H1 (cell line): Measurements from ENCODE around the gene SMIM13. TPM values are rescaled to one million over a fixed set of nuclear protein-coding genes. Genes with fewer than 3 reads are reported as not detected.

ENCODE experiments used
- CTCF ChIA-PET: fragments of 300-600 bp; sonication (Branson Sonifier 250); formaldehyde crosslinking; loops from one replicate; lab custom pipeline; 2021; ENCODE audit not compliant: partially characterized antibody; lab: Charles Lee
- POLR2A ChIA-PET: fragments of 300-600 bp; sonication (Branson Sonifier 250); formaldehyde crosslinking; loops from one replicate; lab custom pipeline; 2021; ENCODE audit warnings: inconsistent platforms; ENCODE audit not compliant: partially characterized antibody; lab: Charles Lee
- DNase-seq, 2 experiments: peaks; one replicate each; pipeline versions ENCODE4 v3.0.0 to v3.0.0-alpha.2; 2010 to 2022; ENCODE audit warnings: low spot score in 2 of 2, low read depth in 1 of 2, mixed read lengths in 1 of 2
- FAIRE-seq: peaks from 2 replicates; lab custom pipeline; 2011; peaks lifted over from hg19 to GRCh38; lab: Jason Lieb, UNC
- H2AFZ ChIP-seq: 2 replicates; pipeline ENCODE4 v1.8.1; 2012; ENCODE audit warnings: low read length, inconsistent platforms
- H2AK5ac ChIP-seq: 2 replicates; pipeline ENCODE4 v1.6.1; 2013; ENCODE audit warnings: low read depth, low read length
- H2BK120ac ChIP-seq: replicated peaks from 2 replicates; pipeline ENCODE3; 2013; ENCODE audit warnings: low read depth, low read length, inconsistent platforms
- H2BK12ac ChIP-seq: 2 replicates; pipeline ENCODE4 v1.6.1; 2013; ENCODE audit warnings: low read depth, low read length
- H2BK15ac ChIP-seq: 2 replicates; pipeline ENCODE4 v1.6.1; 2013; ENCODE audit warnings: low read length
- H2BK20ac ChIP-seq: 2 replicates; pipeline ENCODE4 v1.6.1; 2013; ENCODE audit warnings: low read length
- H2BK5ac ChIP-seq: 2 replicates; pipeline ENCODE4 v1.6.1; 2013; ENCODE audit warnings: low read depth, low read length
- H3K14ac ChIP-seq: 2 replicates; pipeline ENCODE4 v1.6.1; 2013; ENCODE audit warnings: inconsistent platforms; ENCODE audit not compliant: insufficient read length
- H3K18ac ChIP-seq: 2 replicates; pipeline ENCODE4 v1.6.1; 2013; ENCODE audit warnings: low read length; ENCODE audit errors: extremely low read depth
- H3K23ac ChIP-seq: 2 replicates; pipeline ENCODE4 v1.6.1; 2013; ENCODE audit warnings: inconsistent platforms; ENCODE audit not compliant: insufficient read length
- H3K23me2 ChIP-seq: 2 replicates; pipeline ENCODE4 v1.6.1; 2013; ENCODE audit warnings: low read depth, low read length
- H3K27ac ChIP-seq: 2 replicates; pipeline ENCODE4 v1.6.1; 2011; ENCODE audit warnings: low read depth, low read length, inconsistent platforms
- H3K27me3 ChIP-seq, 4 experiments: replicated peaks in 1 of 4; 1 replicate in 1 of 4; 2 replicates in 3 of 4; pipeline versions ENCODE4 v1.6.1 to v1.8.1; 2011 to 2013; ENCODE audit warnings: low read length in 3 of 4, mild to moderate bottlenecking in 3 of 4, inconsistent platforms in 2 of 4, mixed read lengths in 2 of 4, moderate library complexity in 1 of 4; ENCODE audit not compliant: control insufficient read depth in 3 of 4, insufficient read depth in 3 of 4; ENCODE audit errors: extremely low read depth in 1 of 4
- H3K36me3 ChIP-seq, 4 experiments: 2 replicates each; pipeline versions ENCODE4 v1.6.1 to v1.8.1; 2011 to 2013; ENCODE audit warnings: mild to moderate bottlenecking in 4 of 4, low read length in 3 of 4, moderate library complexity in 2 of 4, control low read depth in 1 of 4, inconsistent platforms in 1 of 4; ENCODE audit not compliant: insufficient read depth in 4 of 4, control insufficient read depth in 2 of 4
- H3K4ac ChIP-seq: replicated peaks from 2 replicates; pipeline ENCODE3; 2013; ENCODE audit warnings: low read length, low read depth, mixed read lengths, inconsistent platforms; ENCODE audit not compliant: insufficient read length
- H3K4me1 ChIP-seq, 4 experiments: replicated peaks in 1 of 4; 1 replicate in 1 of 4; 2 replicates in 3 of 4; pipeline versions ENCODE4 v1.6.1 to v1.8.1; 2011 to 2013; ENCODE audit warnings: low read length in 3 of 4, inconsistent platforms in 2 of 4, mixed read lengths in 1 of 4; ENCODE audit not compliant: insufficient read depth in 4 of 4, control insufficient read depth in 3 of 4
- H3K4me2 ChIP-seq, 2 experiments: 2 replicates each; pipeline versions ENCODE4 v1.6.1 to v1.8.1; 2011 to 2013; ENCODE audit warnings: low read depth in 2 of 2, low read length in 2 of 2, control low read depth in 1 of 2, inconsistent platforms in 1 of 2, mild to moderate bottlenecking in 1 of 2; ENCODE audit not compliant: insufficient read depth in 1 of 2
- H3K4me3 ChIP-seq, 4 experiments: fragments of 200-600, 300-600 bp in 1 of 4; sonication (generic), shearing (Covaris generic), sonication (Bioruptor Twin) in 1 of 4; 2 replicates each; pipeline versions ENCODE4 v1.5.1 to v1.8.1; 2011 to 2016; ENCODE audit warnings: low read length in 4 of 4, low read depth in 3 of 4, control low read depth in 2 of 4, inconsistent platforms in 2 of 4, mild to moderate bottlenecking in 2 of 4, mixed read lengths in 1 of 4, moderate library complexity in 1 of 4; ENCODE audit not compliant: insufficient read depth in 2 of 4; ENCODE audit errors: extremely low read depth in 1 of 4
- H3K56ac ChIP-seq: replicated peaks from 2 replicates; pipeline ENCODE3; 2013; ENCODE audit warnings: low read depth, mild to moderate bottlenecking, mixed read lengths, low read length, inconsistent platforms; ENCODE audit not compliant: insufficient read length
- H3K79me1 ChIP-seq: 2 replicates; pipeline ENCODE4 v1.6.1; 2013; ENCODE audit warnings: low read depth, low read length, control low read depth
- H3K79me2 ChIP-seq, 2 experiments: 2 replicates each; pipeline versions ENCODE4 v1.6.1 to v1.8.1; 2012 to 2013; ENCODE audit warnings: low read length in 2 of 2, mild to moderate bottlenecking in 2 of 2, inconsistent platforms in 1 of 2; ENCODE audit not compliant: insufficient read depth in 2 of 2, control insufficient read depth in 1 of 2
- H3K9ac ChIP-seq, 4 experiments: replicated peaks in 1 of 4; 1 replicate in 1 of 4; 2 replicates in 3 of 4; pipeline versions ENCODE4 v1.6.1 to v1.8.1; 2011 to 2013; ENCODE audit warnings: low read depth in 3 of 4, low read length in 3 of 4, control low read depth in 2 of 4, mild to moderate bottlenecking in 2 of 4, moderate library complexity in 2 of 4, inconsistent platforms in 1 of 4; ENCODE audit errors: extremely low read depth in 1 of 4
- H3K9me3 ChIP-seq, 2 experiments: 2 replicates each; pipeline versions ENCODE4 v1.6.1 to v1.8.1; 2012 to 2013; ENCODE audit warnings: mild to moderate bottlenecking in 2 of 2, moderate library complexity in 2 of 2, control low read depth in 1 of 2, inconsistent platforms in 1 of 2, low read depth in 1 of 2, low read length in 1 of 2, mixed read lengths in 1 of 2; ENCODE audit not compliant: insufficient read depth in 2 of 2
- H4K20me1 ChIP-seq, 2 experiments: replicated peaks in 1 of 2; 2 replicates each; pipeline versions ENCODE3 to v1.8.1; 2011 to 2013; ENCODE audit warnings: inconsistent platforms in 2 of 2, low read length in 2 of 2, mild to moderate bottlenecking in 1 of 2; ENCODE audit not compliant: insufficient read depth in 2 of 2, control insufficient read depth in 1 of 2
- H4K5ac ChIP-seq: 2 replicates; pipeline ENCODE4 v1.6.1; 2013; ENCODE audit warnings: low read length, low read depth, mixed read lengths, inconsistent platforms; ENCODE audit not compliant: insufficient read length
- H4K8ac ChIP-seq: 2 replicates; pipeline ENCODE4 v1.8.0; 2013; ENCODE audit warnings: mild to moderate bottlenecking, moderate library complexity, low read length, inconsistent platforms; ENCODE audit not compliant: insufficient read depth; ENCODE audit errors: extremely low read depth
- H4K91ac ChIP-seq: replicated peaks from 2 replicates; pipeline ENCODE3; 2013; ENCODE audit warnings: low read length, mixed read lengths, inconsistent platforms; ENCODE audit not compliant: insufficient read length
- ASH2L ChIP-seq: fragments of 200-600, 300-600 bp; sonication (generic); IDR thresholded peaks from one replicate; pipeline ENCODE4 v1.7.1; 2017; ENCODE audit warnings: low read length
- KDM4A ChIP-seq: IDR thresholded peaks from one replicate; pipeline ENCODE4 v1.7.1; 2012; ENCODE audit warnings: low read depth, mild to moderate bottlenecking, moderate library complexity, low read length, inconsistent platforms; ENCODE audit not compliant: severe bottlenecking
- PHF8 ChIP-seq: fragments of 200-600 bp; sonication (generic); conservative IDR thresholded peaks from 2 replicates; pipeline ENCODE4 v1.7.1; 2012; ENCODE audit warnings: low read depth, mild to moderate bottlenecking, inconsistent platforms, low read length, moderate library complexity
- POLR2A ChIP-seq, 2 experiments: IDR thresholded peaks; 1 replicate in 1 of 2; 2 replicates in 1 of 2; pipeline ENCODE4 v1.6.1; 2011; ENCODE audit warnings: low read depth in 2 of 2, low read length in 2 of 2, mild to moderate bottlenecking in 2 of 2; ENCODE audit errors: control extremely low read depth in 1 of 2
- POU5F1 ChIP-seq: IDR thresholded peaks from 2 replicates; pipeline ENCODE4 v1.6.1; 2011; ENCODE audit warnings: low read depth, mild to moderate bottlenecking, low read length, moderate library complexity
- RBBP5 ChIP-seq: IDR thresholded peaks from 2 replicates; pipeline ENCODE4 v1.7.1; 2012; ENCODE audit warnings: low read depth, mild to moderate bottlenecking, inconsistent platforms, low read length, moderate library complexity, borderline replicate concordance
- SP4 ChIP-seq: IDR thresholded peaks from 2 replicates; pipeline ENCODE4 v1.6.1; 2012; ENCODE audit warnings: low read length, inconsistent platforms
- SRF ChIP-seq: IDR thresholded peaks from 2 replicates; pipeline ENCODE4 v1.6.1; 2011; ENCODE audit warnings: mild to moderate bottlenecking, low read depth, low read length, moderate library complexity
- TAF1 ChIP-seq: IDR thresholded peaks from 2 replicates; pipeline ENCODE4 v1.6.1; 2011; ENCODE audit warnings: mild to moderate bottlenecking, low read depth, low read length
- TAF7 ChIP-seq: optimal IDR thresholded peaks from 2 replicates; pipeline ENCODE3; 2011; ENCODE audit warnings: low read depth, mild to moderate bottlenecking, inconsistent platforms, low read length, moderate library complexity, borderline replicate concordance
- WGBS, 2 experiments: shearing (Covaris generic) in 1 of 2; methylation state at CpG; one replicate each; pipeline versions ENCODE4 v1.1.6 to v1.1.7; 2013 to 2015; ENCODE audit warnings: low lambda C conversion rate in 2 of 2, mixed read lengths in 2 of 2, inconsistent platforms in 1 of 2, low coverage in 1 of 2, missing lambda C conversion rate in 1 of 2; ENCODE audit not compliant: insufficient replicate concordance in 2 of 2, insufficient coverage in 1 of 2, insufficient read length in 1 of 2; ENCODE audit errors: extremely low coverage in 1 of 2, missing lambda C conversion rate in 1 of 2; 5-methylcytosine and 5-hydroxymethylcytosine counted together
- polyA plus RNA-seq, 7 experiments: library from polyadenylated mRNA; depleted of rRNA in 3 of 7; stranded (reverse) in 5 of 7; unstranded in 2 of 7; fragments of >200 nt in 5 of 7; fragments of 200-250 nt in 2 of 7; gene quantifications; 1 replicate in 5 of 7; 2 replicates in 1 of 7; 4 replicates in 1 of 7; pipeline versions ENCODE4 v1.2.1 to v1.2.3, GENCODE V29; 2011 to 2013; ENCODE audit warnings: missing spikeins in 2 of 7, mixed read lengths in 2 of 7
- total RNA-seq: library from RNA; stranded (reverse); fragmentation: NEBNext Ultra II Directional; extraction: Animal tissue kit (Norgen Biotek cat#: 25700); gene quantifications from 2 replicates; pipeline ENCODE4 v1.2.1, GENCODE V29; 2021
- TF ChIP-seq, protein P1 (sequence below): IDR thresholded peaks from 2 replicates; pipeline ENCODE4 v1.6.1; 2012; ENCODE audit warnings: low read length, inconsistent platforms

Gene SMIM13
- total and polyA plus RNA-seq, 2 of the 8 experiments (the other 6 are each of a cell fraction or from before 2014, with no cell fraction given): 1.7 to 10.6 TPM

DNA sequence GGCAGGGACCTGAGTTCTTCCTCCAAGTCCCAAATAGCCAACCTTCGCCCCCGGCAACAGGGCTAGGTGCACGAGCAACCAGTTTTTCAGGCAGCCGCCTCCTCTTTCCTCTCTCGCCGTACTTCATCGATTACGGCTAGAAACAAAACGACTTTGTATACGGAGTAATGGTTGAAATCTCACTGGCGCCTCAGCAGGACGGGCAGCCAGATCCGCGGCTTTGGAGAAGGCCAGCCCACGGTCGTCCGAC lies 333 bp upstream of the SMIM13 start:
- peaks cover 0 to 4% of the 10 kb centered on the region in 2 experiments for H4K20me1 ChIP-seq
- peak overlapping the region; percentile 63 to 99 (median 77) for H3K4me3 ChIP-seq
- no peaks in the 10 kb centered on the region for H3K9me3 ChIP-seq
- H3K23me2 ChIP-seq: peaks cover 6% of the 10 kb centered on the region; the same call in 1 of the 2 replicates
- no peak overlapping the region for H4K91ac ChIP-seq
- no peak for DNase-seq
- WGBS, 2 experiments: 2% methylated on average over 17 of the region's 17 CpGs; no CpG with 5 or more reads in 1 of the 2 experiments
- ChIA-PET POLR2A (interaction anchor here (0.6 kb wide), 1 partner anchor 24 kb away, joined by 3 read pairs; no protein-coding TSS in a partner anchor), CTCF (interaction anchor here (0.7 to 1.5 kb wide), 6 partner anchors 12 to 369 kb away, joined by 3 to 5 read pairs (median 3); partner anchors contain the start of gene ERVFRD-1)
- H3K4me2 ChIP-seq: peak overlapping the region; percentile 82 to 93
- peak overlapping the region; percentile 49; the same call in 1 of the 2 replicates for H2BK15ac ChIP-seq
- H2BK20ac ChIP-seq: no peak overlapping the region
- peak overlapping the region; percentile 94 for H3K18ac ChIP-seq
- H2AFZ ChIP-seq: peak overlapping the region; percentile 96
- peaks cover 3% of the 10 kb centered on the region for H3K79me1 ChIP-seq
- no peak overlapping the region for H2BK12ac ChIP-seq
- H3K4ac ChIP-seq: no peak overlapping the region
- no peaks in the 10 kb centered on the region for H3K27me3 ChIP-seq
- H3K79me2 ChIP-seq: peaks cover 0 to 40% of the 10 kb centered on the region in 2 experiments; a peak in 2 of 4 replicates
- H3K14ac ChIP-seq: no peak overlapping the region
- H3K23ac ChIP-seq: no peak overlapping the region
- peak overlapping the region; percentile 33; the same call in 1 of the 2 replicates for H3K27ac ChIP-seq
- peaks cover 0 to 5% (median 2%) of the 10 kb centered on the region in 4 experiments; a peak in 5 of 7 replicates for H3K4me1 ChIP-seq
- H3K36me3 ChIP-seq: no peaks in the 10 kb centered on the region
- no peak overlapping the region for H3K56ac ChIP-seq
- H3K9ac ChIP-seq: peak overlapping the region in 1 of 4 experiments; percentile 79; a peak in 3 of 7 replicates
- FAIRE-seq: no peak
- H2BK5ac ChIP-seq: peak overlapping the region; percentile 85
- H2AK5ac ChIP-seq: no peak overlapping the region
- peak overlapping the region; percentile 7; the same call in 1 of the 2 replicates for H4K8ac ChIP-seq
- TF ChIP-seq PHF8 (peak; percentile 10; the same call in 1 of the 2 replicates), SP4 (0 out of 2 replicates have a peak, but pooled peaks have one; percentile 34), ASH2L (peak; percentile 40), RBBP5 (0 out of 2 replicates have a peak, but pooled peaks have one; percentile 50), TAF7 (peak; percentile 13), POLR2A (IDR thresholded peaks at IDR 0.05; ENCODE audit: control extremely low read depth in 1 of 2, low read depth in 2 of 2, low read length in 2 of 2) (peak in 1 of 2 experiments; percentile 52; a peak in 1 of 3 replicates), TAF1 (peak; percentile 78; the same call in 1 of the 2 replicates), SRF (no peak), KDM4A (peak; percentile 24), POU5F1 (no peak)
- TF ChIP-seq, protein P1, sequence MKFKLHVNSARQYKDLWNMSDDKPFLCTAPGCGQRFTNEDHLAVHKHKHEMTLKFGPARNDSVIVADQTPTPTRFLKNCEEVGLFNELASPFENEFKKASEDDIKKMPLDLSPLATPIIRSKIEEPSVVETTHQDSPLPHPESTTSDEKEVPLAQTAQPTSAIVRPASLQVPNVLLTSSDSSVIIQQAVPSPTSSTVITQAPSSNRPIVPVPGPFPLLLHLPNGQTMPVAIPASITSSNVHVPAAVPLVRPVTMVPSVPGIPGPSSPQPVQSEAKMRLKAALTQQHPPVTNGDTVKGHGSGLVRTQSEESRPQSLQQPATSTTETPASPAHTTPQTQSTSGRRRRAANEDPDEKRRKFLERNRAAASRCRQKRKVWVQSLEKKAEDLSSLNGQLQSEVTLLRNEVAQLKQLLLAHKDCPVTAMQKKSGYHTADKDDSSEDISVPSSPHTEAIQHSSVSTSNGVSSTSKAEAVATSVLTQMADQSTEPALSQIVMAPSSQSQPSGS: no peak
- TF ChIP-seq, all 59 proteins: peak for 8
- peak overlapping the region; percentile 12 for H4K5ac ChIP-seq
- H2BK120ac ChIP-seq: no peak overlapping the region
